GM23338 (cell line): ENCODE data around the gene OXCT1. TPM values are rescaled to one million over a fixed set of nuclear protein-coding genes. Genes with fewer than 3 reads are reported as not detected.

ENCODE experiments used
- ATAC-seq: fragments of 200-7000 bp; cut with Tn5 transposase; 3 replicates; pipeline ENCODE4 v1.9.1; 2020
- DNase-seq: peaks from one replicate; pipeline ENCODE4 v3.0.0-alpha.2; 2015; ENCODE audit warnings: low spot score
- H2AFZ ChIP-seq: fragments of 200-600 bp; sonication (generic); 2 replicates; pipeline ENCODE4 v1.8.0; 2016; ENCODE audit warnings: antibody characterized with exemption, mild to moderate bottlenecking, moderate library complexity
- H3F3A ChIP-seq: fragments of 200-600 bp; sonication (generic); replicated peaks from 2 replicates; pipeline ENCODE4 v1.8.0; 2017; ENCODE audit warnings: antibody characterized with exemption, mixed run types, low read depth
- H3K27ac ChIP-seq: fragments of 200-600 bp; sonication (generic); 2 replicates; pipeline ENCODE4 v1.6.1; 2016; ENCODE audit warnings: low read depth
- H3K27me3 ChIP-seq: fragments of 200-600 bp; sonication (generic); 2 replicates; pipeline ENCODE4 v1.8.0; 2016; ENCODE audit warnings: mild to moderate bottlenecking, mixed run types, moderate library complexity; ENCODE audit not compliant: insufficient read depth
- H3K36me3 ChIP-seq: fragments of 200-600 bp; sonication (generic); 2 replicates; pipeline ENCODE4 v1.8.0; 2016; ENCODE audit warnings: mild to moderate bottlenecking; ENCODE audit not compliant: insufficient read depth
- H3K4me1 ChIP-seq: fragments of 200-600 bp; sonication (generic); 2 replicates; pipeline ENCODE4 v1.8.0; 2016; ENCODE audit warnings: mild to moderate bottlenecking, moderate library complexity; ENCODE audit not compliant: insufficient read depth
- H3K4me2 ChIP-seq: fragments of 200-600 bp; sonication (generic); 2 replicates; pipeline ENCODE4 v1.7.1; 2017; ENCODE audit warnings: mixed run types
- H3K4me3 ChIP-seq: fragments of 200-600 bp; sonication (generic); 2 replicates; pipeline ENCODE4 v1.6.1; 2016; ENCODE audit warnings: mixed run types
- H3K79me2 ChIP-seq: fragments of 200-600 bp; sonication (generic); replicated peaks from 2 replicates; pipeline ENCODE4 v1.8.0; 2017; ENCODE audit warnings: mild to moderate bottlenecking; ENCODE audit not compliant: insufficient read depth
- H3K9me2 ChIP-seq: fragments of 200-600 bp; sonication (generic); 2 replicates; pipeline ENCODE4 v1.8.0; 2017; ENCODE audit not compliant: insufficient read depth
- H4K20me1 ChIP-seq: fragments of 200-600 bp; sonication (generic); replicated peaks from 2 replicates; pipeline ENCODE4 v1.8.0; 2017; ENCODE audit warnings: mild to moderate bottlenecking; ENCODE audit not compliant: insufficient read depth
- H3K27ac Mint-ChIP-seq: 2 replicates; pipeline ENCODE4 v1.8.0; 2020; ENCODE audit warnings: inconsistent platforms, mild to moderate bottlenecking, moderate library complexity, mixed read lengths
- H3K27me3 Mint-ChIP-seq: 3 replicates; pipeline ENCODE4 v1.8.0; 2022; ENCODE audit warnings: low read depth, mild to moderate bottlenecking, moderate library complexity, mixed read lengths, inconsistent platforms; ENCODE audit not compliant: insufficient read depth, poor library complexity
- H3K36me3 Mint-ChIP-seq: 3 replicates; pipeline ENCODE4 v1.8.0; 2021; ENCODE audit warnings: low read depth, mild to moderate bottlenecking, inconsistent platforms, moderate library complexity, mixed read lengths
- H3K4me1 Mint-ChIP-seq: 3 replicates; pipeline ENCODE4 v1.8.0; 2020; ENCODE audit warnings: mild to moderate bottlenecking, inconsistent platforms, mixed read lengths
- H3K4me3 Mint-ChIP-seq: 3 replicates; pipeline ENCODE4 v1.8.0; 2021; ENCODE audit warnings: moderate library complexity, mild to moderate bottlenecking, inconsistent platforms, mixed read lengths
- H3K9me3 Mint-ChIP-seq: 3 replicates; pipeline ENCODE4 v1.8.0; 2020; ENCODE audit warnings: moderate library complexity, mild to moderate bottlenecking, inconsistent platforms, mixed read lengths
- EZH2 ChIP-seq: fragments of 200-600 bp; sonication (generic); IDR thresholded peaks from one replicate; pipeline ENCODE4 v1.8.0; 2017; ENCODE audit warnings: antibody characterized with exemption, mild to moderate bottlenecking, low read depth; ENCODE audit not compliant: unreplicated experiment
- POLR2AphosphoS5 ChIP-seq: IDR thresholded peaks from 2 replicates; pipeline ENCODE4 v1.6.1; 2016; ENCODE audit warnings: antibody characterized with exemption, low read depth
- STAT1 ChIP-seq: IDR thresholded peaks from one replicate; pipeline ENCODE4 v1.6.1; 2016; ENCODE audit warnings: antibody characterized with exemption; ENCODE audit not compliant: unreplicated experiment
- ZNF331 ChIP-seq: fragments of 250-450 bp; sonication (Bioruptor Pico); IDR thresholded peaks from 2 replicates; pipeline ENCODE4 v1.5.0; 2020; ENCODE audit warnings: low read depth, mild to moderate bottlenecking, moderate library complexity
- polyA plus RNA-seq: library from polyadenylated mRNA; unstranded; fragments of >200 nt; fragmentation: Nextera tagmentation; extraction: Ambion mirVana; gene quantifications from 2 replicates; pipeline ENCODE4 v1.2.1, GENCODE V29; 2016
- total RNA-seq: library from RNA; depleted of rRNA; stranded (reverse); fragments of >200 nt; shearing (Covaris generic); gene quantifications from 2 replicates; pipeline ENCODE4 v1.2.3, GENCODE V29; 2014
- TF ChIP-seq, protein P1 (sequence below): fragments of 250-450 bp; sonication (Bioruptor Pico); IDR thresholded peaks from 2 replicates; pipeline ENCODE4 v1.5.0; 2020; ENCODE audit warnings: mild to moderate bottlenecking, moderate library complexity
- TF ChIP-seq, protein P2 (sequence below): IDR thresholded peaks from one replicate; pipeline ENCODE4 v1.6.1; 2018; ENCODE audit warnings: antibody characterized with exemption; ENCODE audit not compliant: unreplicated experiment

Gene OXCT1
- total and polyA plus RNA-seq, 2 experiments from 2014 or later = 11.6 to 37.0 TPM

DNA sequence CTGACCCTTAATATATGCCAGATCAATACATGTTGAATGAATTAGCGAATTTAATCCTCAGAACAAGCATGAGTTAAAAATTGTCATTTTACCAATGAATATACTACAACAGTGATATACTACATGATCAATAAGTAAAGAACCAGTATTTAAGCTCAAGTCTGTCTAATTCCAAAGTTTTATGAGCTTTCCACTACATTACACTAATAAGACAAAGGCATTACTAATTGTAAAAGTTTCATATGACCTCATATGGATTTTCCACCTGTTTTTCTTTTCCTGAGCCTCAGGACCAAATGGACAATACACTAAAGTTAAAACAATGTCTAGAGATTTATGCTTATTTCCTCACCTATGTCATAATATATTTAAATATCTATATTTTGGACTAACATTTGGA, 80.8 kb downstream of the OXCT1 start (continued):
- TF ChIP-seq, protein P1, sequence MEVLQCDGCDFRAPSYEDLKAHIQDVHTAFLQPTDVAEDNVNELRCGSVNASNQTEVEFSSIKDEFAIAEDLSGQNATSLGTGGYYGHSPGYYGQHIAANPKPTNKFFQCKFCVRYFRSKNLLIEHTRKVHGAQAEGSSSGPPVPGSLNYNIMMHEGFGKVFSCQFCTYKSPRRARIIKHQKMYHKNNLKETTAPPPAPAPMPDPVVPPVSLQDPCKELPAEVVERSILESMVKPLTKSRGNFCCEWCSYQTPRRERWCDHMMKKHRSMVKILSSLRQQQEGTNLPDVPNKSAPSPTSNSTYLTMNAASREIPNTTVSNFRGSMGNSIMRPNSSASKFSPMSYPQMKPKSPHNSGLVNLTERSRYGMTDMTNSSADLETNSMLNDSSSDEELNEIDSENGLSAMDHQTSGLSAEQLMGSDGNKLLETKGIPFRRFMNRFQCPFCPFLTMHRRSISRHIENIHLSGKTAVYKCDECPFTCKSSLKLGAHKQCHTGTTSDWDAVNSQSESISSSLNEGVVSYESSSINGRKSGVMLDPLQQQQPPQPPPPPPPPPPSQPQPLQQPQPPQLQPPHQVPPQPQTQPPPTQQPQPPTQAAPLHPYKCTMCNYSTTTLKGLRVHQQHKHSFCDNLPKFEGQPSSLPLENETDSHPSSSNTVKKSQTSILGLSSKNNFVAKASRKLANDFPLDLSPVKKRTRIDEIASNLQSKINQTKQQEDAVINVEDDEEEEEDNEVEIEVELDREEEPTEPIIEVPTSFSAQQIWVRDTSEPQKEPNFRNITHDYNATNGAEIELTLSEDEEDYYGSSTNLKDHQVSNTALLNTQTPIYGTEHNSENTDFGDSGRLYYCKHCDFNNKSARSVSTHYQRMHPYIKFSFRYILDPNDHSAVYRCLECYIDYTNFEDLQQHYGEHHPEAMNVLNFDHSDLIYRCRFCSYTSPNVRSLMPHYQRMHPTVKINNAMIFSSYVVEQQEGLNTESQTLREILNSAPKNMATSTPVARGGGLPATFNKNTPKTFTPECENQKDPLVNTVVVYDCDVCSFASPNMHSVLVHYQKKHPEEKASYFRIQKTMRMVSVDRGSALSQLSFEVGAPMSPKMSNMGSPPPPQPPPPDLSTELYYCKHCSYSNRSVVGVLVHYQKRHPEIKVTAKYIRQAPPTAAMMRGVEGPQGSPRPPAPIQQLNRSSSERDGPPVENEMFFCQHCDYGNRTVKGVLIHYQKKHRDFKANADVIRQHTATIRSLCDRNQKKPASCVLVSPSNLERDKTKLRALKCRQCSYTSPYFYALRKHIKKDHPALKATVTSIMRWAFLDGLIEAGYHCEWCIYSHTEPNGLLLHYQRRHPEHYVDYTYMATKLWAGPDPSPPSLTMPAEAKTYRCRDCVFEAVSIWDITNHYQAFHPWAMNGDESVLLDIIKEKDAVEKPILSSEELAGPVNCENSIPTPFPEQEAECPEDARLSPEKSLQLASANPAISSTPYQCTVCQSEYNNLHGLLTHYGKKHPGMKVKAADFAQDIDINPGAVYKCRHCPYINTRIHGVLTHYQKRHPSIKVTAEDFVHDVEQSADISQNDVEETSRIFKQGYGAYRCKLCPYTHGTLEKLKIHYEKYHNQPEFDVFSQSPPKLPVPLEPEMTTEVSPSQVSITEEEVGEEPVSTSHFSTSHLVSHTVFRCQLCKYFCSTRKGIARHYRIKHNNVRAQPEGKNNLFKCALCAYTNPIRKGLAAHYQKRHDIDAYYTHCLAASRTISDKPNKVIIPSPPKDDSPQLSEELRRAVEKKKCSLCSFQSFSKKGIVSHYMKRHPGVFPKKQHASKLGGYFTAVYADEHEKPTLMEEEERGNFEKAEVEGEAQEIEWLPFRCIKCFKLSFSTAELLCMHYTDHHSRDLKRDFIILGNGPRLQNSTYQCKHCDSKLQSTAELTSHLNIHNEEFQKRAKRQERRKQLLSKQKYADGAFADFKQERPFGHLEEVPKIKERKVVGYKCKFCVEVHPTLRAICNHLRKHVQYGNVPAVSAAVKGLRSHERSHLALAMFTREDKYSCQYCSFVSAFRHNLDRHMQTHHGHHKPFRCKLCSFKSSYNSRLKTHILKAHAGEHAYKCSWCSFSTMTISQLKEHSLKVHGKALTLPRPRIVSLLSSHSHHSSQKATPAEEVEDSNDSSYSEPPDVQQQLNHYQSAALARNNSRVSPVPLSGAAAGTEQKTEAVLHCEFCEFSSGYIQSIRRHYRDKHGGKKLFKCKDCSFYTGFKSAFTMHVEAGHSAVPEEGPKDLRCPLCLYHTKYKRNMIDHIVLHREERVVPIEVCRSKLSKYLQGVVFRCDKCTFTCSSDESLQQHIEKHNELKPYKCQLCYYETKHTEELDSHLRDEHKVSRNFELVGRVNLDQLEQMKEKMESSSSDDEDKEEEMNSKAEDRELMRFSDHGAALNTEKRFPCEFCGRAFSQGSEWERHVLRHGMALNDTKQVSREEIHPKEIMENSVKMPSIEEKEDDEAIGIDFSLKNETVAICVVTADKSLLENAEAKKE (CRISPR knock-in tag) = no peak
- TF ChIP-seq EZH2 = no peak

DNA sequence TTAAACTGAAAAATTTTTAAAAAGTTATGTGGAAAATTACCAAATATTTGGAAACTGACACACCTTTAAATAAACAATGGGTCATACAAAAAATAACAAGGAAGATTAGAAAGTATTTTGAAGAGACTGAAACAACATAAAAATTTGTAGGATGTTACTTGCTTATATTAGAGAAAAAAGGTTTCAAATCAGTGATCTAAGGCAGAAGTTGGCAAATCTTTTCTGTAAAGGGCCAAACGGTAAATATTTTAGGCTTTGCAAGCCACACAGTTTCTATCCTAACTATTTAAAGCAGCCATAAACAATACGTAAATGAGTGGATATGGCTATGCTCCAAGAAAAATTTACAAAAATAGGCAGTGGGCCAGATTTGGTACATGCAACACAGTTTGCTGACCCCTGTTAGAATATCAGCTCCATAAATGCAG, 81.3 kb downstream of the OXCT1 start:
- no peaks in the 10 kb centered on the region for H3K9me2 ChIP-seq
- no peaks in the 10 kb centered on the region for H3F3A ChIP-seq
- Mint-ChIP-seq H3K4me1 (peaks cover 21% of the 10 kb centered on the region), H3K36me3 (no peaks in the 10 kb centered on the region), H3K27ac (no peak overlapping the region), H3K4me3 (no peak overlapping the region), H3K27me3 (no peaks in the 10 kb centered on the region), H3K9me3 (no peaks in the 10 kb centered on the region)
- H3K36me3 ChIP-seq = no peaks in the 10 kb centered on the region
- H3K79me2 ChIP-seq = no peaks in the 10 kb centered on the region
- no peak overlapping the region for H2AFZ ChIP-seq
- DNase-seq (no peak), ATAC-seq (no peak)
- H3K4me1 ChIP-seq = peaks cover 3% of the 10 kb centered on the region; the same call in 1 of the 2 replicates
- H4K20me1 ChIP-seq = no peaks in the 10 kb centered on the region
- H3K4me3 ChIP-seq = no peak overlapping the region
- H3K27me3 ChIP-seq = no peaks in the 10 kb centered on the region
- no peak overlapping the region for H3K4me2 ChIP-seq
- no peak overlapping the region for H3K27ac ChIP-seq
- TF ChIP-seq, protein P1 (CRISPR knock-in tag) = no peak
- TF ChIP-seq ZNF331 = no peak
- no peak for TF ChIP-seq POLR2AphosphoS5
- TF ChIP-seq STAT1 = no peak
- no peak for TF ChIP-seq EZH2
- TF ChIP-seq, protein P2, sequence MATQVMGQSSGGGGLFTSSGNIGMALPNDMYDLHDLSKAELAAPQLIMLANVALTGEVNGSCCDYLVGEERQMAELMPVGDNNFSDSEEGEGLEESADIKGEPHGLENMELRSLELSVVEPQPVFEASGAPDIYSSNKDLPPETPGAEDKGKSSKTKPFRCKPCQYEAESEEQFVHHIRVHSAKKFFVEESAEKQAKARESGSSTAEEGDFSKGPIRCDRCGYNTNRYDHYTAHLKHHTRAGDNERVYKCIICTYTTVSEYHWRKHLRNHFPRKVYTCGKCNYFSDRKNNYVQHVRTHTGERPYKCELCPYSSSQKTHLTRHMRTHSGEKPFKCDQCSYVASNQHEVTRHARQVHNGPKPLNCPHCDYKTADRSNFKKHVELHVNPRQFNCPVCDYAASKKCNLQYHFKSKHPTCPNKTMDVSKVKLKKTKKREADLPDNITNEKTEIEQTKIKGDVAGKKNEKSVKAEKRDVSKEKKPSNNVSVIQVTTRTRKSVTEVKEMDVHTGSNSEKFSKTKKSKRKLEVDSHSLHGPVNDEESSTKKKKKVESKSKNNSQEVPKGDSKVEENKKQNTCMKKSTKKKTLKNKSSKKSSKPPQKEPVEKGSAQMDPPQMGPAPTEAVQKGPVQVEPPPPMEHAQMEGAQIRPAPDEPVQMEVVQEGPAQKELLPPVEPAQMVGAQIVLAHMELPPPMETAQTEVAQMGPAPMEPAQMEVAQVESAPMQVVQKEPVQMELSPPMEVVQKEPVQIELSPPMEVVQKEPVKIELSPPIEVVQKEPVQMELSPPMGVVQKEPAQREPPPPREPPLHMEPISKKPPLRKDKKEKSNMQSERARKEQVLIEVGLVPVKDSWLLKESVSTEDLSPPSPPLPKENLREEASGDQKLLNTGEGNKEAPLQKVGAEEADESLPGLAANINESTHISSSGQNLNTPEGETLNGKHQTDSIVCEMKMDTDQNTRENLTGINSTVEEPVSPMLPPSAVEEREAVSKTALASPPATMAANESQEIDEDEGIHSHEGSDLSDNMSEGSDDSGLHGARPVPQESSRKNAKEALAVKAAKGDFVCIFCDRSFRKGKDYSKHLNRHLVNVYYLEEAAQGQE = no peak
